HL-60/S4 treated with retinoic acid at 250 ng/mL for 4 days and 3 days (cell line): ENCODE measurements around the gene SIK2.
"Not testable (repeated sequence)": the region's sequence is repeated elsewhere in the genome, so short reads cannot be mapped to it uniquely, and the experiment has no call there.

ENCODE experiments used
- in situ Hi-C: fragments of 300-500 bp; cut with MboI; formaldehyde crosslinking; loops from 2 replicates; pipeline ENCODE4 v1.7.0; 2022; ENCODE audit warnings: low sequenced_read_pairs

SIK2 gene

DNA sequence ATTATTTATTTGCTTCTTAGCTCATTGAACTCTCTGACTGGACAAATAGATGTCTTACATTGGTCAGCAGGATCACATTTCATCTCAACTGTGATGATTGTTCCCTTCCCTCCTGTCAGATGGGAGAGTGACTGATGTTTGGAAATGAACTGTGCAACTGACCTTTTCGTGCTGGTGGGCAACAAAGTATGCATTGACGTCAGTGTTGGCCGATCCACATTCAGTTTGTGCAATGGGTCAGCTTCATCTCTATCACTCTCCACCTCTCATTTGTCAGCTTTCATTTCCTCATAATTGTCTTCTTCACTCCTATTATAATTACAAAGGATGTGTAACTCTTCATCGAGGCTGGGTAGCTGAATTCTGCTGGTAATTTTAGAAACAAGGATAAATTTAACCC, 92.6 kb downstream of the SIK2 start:
- in situ Hi-C loops = no loop called here

DNA sequence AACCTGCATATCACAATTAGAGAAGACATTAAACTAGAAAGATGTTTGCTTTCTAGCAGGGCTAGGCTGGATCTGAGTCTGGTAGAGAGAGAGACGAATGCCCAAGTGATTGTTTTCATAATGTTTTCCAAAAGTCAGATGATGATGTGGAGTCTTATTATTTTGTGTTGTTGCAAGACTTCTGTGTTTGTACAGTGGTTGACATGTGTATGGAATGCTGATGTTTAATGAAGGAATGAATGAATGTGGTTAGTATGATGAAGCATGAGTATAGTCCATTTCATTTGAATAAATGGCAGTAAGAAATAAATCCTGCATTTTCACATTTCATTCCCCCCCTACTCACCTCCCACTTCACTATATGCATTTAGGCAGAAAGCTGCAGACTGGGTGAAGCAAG, 94.3 kb downstream of the SIK2 start:
- in situ Hi-C loops = no loop called here

DNA sequence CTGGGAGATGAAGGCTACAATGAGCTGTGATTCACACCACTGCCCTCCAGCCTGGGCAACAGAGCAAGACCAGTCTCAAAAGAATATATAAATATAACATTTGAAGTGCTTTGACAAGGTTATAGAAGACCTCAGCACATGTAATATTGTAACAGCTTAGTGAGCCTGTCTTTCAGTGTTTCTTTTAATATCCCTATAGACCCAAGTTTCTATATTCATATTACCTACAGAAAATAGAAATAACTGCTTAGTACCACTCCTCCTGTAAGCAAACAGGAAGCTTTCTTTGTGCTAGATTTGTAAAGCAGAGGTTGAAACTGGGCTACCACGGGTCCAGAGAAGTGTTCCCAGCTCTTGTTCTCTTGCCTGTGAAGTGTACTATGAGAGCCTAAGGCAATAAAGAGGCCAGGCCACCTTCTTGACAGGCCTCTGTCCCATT, 95.7 kb downstream of the SIK2 start:
- in situ Hi-C loops = no loop called here

DNA sequence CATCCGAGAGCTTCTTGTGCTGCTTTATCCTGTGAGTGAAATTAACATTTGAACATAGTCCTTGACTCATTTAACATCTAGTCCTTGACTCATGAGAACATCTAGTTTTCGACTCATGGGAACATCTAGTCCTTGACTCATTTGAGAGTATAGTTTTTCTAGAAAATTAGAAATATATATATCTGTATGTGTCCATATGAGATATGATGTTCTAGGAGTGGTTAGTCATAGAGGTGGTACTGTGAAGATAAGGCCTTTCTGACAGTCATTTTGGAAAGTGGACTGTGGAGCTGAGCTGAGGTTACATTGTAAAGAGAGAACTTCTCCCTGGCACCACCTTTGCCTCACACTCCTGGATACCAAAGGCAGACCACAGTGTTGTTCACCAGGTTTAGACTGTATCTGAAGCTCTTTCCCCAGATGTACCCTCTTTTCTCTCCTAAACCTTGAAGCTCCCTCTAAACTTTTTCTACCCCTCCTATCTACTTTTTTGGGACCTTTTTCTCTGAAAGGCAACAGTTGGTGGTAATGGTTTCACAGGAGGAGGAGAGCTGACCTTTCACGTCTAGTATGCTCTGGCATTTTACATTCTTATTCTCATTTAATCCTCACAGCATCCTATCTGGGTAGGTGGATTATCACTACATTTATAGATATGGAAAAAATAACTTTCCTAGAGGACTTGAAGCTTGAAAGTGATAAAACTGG, 96.8 kb downstream of the SIK2 start:
- in situ Hi-C loops = no loop called here

DNA sequence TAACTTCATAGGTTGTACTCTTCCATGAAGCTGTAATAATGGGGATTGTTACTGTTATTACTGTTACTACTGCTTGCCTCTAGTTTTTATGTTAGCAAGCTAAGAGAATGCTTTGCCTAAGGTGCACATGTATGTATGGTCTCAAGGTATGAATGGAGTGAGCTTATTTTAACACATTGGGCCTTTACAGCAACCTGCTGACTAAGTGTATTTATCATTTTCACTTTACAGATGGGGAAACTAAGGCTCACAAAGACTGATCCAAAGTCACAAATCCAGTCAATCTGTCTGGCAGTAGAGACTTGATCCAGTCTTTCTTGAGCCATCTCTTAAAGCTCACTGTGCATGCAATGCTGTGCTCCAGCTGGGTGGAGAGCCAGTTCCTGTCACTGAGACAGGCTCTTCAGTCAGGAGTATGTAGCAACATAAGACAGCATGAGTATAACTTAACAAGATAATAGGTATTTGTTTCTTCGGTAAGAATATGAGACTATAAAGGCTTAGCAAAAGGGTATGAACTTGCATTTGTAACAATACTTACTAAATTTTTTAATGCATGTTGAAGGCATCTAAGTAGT, 97.4 kb downstream of the SIK2 start:
- in situ Hi-C loops = no loop called here

DNA sequence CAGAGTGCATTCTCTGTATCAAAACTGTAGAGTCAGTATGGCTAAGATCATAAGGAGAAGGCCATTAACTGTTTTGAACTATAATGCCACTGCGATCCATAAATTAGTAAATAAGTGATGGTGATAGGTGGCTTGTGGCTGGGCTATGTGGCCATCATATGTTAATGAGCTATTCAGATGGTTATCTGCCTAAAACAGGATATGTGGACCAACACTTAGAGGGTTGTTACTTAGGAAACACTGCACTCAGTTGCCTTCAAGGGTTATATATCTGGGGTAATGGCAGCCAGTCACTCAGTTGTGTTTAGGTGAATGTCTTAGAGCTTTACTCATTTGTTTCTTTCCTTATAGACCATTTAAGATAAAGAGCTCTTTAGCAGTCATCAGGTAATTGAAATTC, 97.9 kb downstream of the SIK2 start:
- in situ Hi-C loops = no loop called here

DNA sequence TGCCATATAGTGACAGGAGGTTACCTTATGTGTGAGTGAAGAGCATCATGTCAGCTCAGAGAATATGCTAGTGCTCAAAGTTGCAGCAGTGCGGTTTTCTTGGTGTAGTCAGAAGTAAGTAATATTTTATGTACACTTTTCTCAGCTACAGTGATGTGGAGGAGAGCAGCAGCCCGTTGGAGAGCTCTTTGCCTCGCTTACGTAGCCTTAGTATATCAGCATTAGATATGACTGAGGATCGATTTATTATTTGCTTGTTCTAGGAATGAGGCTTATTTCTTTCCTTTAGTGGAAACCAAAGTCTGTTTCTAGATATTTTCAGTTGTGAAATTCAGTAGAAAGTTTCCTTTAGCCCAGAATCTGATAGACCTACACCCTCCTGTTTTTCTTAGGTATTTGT, 100.4 kb downstream of the SIK2 start:
- in situ Hi-C loops = no loop called here

DNA sequence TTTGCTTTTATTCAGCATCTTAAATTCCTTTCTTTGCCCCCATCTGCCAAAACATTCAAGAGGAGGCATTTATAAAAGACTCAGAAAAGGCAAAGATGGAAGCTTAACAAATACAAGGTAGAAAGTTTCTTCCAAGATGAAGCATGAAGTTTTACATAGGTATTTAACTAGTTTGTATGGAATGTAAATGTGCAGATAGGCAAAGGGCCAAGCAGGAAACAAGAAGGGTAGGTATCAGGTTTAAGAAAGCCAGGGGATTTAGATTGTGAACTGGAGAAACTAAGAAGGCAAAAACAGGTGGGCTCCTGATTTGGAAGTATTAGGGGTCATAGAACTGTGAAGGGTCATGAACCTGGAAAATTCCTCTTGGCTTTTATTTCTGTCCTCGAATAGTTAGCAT, 101.3 kb downstream of the SIK2 start:
- in situ Hi-C loops = no loop called here

DNA sequence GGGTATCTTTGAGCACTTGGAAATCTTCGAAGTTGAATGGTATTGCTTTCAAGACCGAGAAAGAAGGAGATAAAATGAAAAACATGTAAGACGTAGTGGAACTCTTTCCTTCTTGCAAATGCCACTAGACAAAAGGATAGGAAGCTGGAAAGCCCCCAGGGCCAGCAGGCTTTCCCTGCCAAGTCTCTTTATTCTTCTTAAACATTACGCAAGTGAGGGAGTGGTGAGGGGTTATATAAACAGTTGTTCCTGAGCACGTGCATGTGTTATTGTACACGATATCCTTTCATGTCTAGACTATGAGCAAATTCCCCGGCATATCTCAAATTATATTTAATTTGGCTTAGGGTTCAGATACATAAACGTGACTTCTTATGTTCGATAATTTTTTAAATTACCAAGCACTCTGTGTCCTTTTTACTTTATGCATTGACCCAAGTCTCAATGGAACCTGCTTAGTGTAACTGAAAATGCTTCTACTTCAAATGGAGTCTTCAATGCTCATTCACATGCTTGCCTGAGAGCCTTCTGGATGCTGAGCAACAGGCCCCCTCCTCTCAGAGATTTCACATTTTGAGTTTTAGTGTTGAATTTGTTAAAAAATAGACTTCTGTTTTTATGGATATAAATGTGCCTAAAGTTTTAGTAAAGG, 104.9 kb downstream of the SIK2 start:
- in situ Hi-C loops = no loop called here

DNA sequence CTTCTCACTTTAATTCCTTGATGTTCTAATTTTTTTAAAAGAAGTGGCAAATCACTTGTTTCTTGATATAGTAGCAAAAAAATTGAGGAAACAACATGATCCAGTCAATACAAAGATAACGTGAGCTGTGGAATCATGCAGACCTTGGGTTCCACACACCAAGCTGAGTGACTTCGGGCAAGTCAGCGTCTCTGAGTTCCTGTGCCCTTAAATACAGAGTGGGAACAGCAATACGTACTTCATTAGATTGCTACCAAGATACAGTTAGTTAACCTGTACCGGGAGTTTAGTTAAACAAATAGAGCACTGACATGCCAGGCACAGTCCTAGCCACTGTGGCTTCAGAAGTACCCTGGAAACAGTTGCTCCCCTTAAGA, 105.4 kb downstream of the SIK2 start:
- in situ Hi-C loops = no loop called here

DNA sequence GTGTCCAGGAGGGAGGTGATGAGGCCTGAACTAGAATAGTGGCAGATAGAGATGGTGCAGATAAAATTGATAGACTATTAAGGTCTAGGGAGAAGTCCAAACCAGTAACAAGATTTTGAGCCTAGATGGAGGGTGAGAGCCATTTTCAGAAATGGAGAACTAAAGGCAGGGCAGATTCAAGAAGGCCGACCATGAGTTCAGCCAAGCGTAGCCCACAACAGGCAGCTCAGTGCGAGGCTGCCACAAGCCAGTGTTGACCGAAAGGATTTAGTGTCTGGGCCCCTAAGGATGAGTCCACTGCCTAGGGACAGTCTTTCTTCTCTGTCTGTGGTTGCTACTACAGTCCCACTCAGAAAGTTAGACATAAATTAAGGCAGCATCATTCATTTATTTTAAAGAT, 112.3 kb downstream of the SIK2 start:
- in situ Hi-C loops = no loop called here

DNA sequence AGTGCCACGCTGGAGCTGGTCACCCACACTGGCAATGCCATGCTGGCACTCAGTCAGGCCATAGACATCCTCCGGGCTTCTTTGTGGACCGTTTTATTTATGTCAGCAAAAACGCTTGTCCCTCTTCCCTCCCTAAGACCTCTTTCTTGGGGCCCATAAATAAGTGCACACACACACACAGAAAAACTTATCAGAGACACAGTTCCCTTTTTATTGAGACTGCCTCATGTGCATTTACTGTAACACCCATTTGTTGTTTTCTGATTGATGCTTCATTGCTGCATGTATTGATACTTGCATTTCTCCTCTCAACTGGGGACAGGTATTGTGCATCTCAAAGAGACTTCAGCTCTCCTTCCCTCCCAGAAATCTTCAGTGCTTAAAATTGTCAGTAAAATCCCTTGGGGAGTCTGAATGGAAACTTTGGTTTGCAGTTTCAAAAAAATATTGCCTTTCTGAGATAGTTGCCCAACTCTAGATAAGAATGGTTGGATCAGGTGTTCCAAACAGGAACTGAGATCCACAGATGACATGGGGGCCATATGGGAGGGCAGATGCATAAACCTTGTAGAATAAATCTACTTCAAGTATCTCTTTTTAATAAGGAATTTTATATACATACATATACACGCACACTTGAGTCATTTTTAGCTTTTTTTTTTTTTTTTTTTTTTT, 113.0 kb downstream of the SIK2 start:
- in situ Hi-C loops = no loop called here

DNA sequence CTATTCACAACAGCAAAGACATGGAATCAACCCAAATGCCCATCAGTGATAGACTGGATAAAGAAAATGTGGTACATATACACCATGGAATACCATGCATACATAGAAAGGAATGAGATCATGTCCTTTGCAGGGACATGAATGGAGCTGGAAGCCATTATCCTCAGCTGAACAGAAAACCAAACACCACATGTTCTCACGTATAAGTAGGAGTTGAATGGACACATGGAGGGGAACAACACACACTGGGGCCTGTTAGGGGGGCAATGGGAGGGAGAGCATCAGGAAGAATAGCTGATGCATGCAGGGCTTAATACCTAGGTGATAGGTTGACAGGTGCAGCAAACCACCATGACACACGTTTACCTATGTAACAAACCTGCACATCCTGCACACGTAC, 115.4 kb downstream of the SIK2 start:
- in situ Hi-C loops = not testable (repeated sequence)

DNA sequence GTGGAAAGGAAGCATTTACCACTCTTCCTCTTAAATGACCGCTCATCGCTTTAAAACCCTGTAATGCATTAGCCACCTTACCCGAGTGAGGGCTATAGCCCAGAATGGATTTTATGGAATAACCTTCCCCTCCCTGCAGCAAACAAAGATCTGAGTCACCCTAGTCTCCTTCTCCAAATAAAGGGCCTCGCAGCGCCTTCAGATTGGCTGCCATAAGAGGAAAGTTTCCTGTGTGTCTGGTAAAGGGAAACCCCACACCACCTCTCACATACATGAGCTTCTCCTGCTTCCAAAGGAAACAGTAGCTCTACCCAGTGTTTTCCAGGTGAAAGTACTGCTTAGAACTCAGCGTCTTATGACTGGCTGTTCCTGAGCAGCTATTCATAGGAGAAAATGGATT, 116.2 kb downstream of the SIK2 start:
- in situ Hi-C loops = no loop called here

DNA sequence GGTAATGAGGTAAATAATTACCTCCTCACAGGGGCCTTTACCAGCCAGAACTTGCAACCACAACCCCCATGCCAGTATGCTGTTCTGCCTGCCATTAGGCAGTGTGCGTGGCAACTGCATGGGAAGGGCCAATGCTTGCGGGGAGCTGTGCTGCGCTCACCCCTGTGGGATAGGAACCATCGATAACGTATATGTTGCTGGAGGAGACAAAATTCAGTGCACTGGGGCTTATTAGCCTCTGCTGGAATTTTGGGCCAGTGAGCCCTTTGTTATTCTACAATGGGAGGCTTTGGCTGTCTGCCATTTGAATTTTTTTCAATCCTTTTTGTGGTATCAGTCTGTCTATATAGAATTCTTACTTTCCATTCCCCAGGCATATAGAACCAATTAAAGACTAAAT, 116.6 kb downstream of the SIK2 start:
- in situ Hi-C loops = no loop called here

DNA sequence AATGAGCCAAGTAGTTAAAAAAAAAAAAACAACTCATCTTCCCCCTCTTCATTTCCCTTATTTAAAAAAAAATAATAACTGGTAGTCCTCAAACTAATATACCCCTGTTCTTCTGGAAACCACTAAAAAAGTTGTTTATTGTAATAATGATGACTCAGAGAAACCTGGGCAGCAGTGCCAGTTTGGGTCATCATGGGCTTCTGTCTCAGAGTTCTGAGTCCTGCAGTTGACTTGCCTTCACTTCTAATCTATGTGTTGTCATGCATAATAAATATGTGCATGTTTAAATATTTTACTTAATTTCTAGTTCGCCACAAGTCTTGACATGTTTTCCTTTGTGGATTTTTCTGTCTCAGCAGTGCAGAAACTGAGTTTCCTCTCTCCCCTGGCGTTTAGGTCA, 117.1 kb downstream of the SIK2 start:
- in situ Hi-C loops = no loop called here

DNA sequence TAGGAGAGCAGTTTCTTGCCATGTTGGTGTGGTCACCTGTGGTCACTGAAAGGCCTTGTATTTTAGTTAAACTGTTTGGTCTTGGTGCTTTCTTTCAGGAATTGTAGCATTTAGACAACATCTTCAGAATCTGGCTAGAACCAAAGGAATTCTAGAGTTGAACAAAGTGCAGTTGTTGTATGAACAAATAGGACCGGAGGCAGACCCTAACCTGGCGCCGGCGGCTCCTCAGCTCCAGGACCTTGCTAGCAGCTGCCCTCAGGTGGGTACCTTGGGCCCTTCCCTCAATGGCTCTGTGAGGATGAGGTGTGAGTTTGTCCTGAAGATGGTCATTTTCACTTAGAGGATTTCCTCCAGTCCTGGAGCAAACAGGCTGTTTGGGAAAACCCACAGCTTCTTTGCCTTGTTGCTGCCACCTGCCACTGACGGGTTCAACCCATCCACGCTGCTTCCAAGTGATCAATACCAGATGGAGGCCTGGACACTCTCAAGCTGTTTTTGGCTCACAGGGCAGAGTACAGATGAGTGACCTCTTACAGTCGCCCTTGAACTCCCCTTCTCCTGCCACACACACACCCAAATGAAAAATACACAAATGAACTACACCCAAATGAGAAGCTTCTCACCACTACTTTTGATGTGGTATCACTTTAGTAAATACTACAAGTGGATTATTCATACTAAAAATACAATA, 118.7 kb downstream of the SIK2 start:
- in situ Hi-C loops = no loop called here

DNA sequence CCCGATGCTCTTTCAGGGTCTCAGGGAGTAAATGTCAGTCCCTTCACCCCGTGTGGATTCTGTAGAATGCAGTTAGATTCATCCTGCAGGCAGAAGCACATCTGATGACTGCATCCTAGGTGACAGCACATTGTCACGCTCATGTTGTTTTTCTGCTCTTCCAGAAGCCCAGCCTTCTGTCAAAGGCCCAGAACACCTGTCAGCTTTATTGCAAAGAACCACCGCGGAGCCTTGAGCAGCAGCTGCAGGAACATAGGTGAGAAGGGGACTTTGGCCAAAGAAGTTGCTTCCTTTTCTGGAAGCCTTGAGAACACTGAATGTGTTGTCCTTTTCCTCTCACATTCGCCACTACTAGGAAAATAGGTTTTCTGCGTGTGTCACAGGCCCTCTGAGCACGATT, 120.3 kb downstream of the SIK2 start:
- in situ Hi-C loops = no loop called here

DNA sequence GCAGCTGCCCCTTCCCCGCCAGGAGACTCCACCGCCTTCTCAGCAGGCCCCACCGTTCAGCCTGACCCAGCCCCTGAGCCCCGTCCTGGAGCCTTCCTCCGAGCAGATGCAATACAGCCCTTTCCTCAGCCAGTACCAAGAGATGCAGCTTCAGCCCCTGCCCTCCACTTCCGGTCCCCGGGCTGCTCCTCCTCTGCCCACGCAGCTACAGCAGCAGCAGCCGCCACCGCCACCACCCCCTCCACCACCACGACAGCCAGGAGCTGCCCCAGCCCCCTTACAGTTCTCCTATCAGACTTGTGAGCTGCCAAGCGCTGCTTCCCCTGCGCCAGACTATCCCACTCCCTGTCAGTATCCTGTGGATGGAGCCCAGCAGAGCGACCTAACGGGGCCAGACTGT, 121.3 kb downstream of the SIK2 start:
- in situ Hi-C loops = no loop called here

DNA sequence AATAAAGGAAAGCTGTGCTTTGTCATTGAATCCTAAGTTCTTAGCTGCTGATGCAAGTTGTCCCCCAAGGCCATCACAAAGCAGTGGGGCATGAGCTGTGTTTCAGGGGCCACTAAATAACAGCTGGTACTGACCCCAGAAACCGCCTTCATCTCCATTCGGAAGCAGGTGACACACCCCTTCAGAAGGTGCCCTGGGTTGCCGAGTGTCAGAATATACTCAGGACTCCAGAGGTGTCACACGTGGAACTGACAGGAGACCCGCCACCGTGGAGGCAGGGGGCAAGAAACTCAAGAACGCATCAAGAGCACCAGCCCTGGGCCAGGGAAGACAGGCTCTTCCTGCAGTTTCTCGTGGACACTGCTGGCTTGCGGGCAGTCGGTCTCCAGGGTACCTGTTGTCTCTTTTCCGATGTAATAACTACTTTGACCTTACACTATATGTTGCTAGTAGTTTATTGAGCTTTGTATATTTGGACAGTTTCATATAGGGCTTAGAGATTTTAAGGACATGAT, 122.4 kb downstream of the SIK2 start:
- in situ Hi-C loops = no loop called here

DNA sequence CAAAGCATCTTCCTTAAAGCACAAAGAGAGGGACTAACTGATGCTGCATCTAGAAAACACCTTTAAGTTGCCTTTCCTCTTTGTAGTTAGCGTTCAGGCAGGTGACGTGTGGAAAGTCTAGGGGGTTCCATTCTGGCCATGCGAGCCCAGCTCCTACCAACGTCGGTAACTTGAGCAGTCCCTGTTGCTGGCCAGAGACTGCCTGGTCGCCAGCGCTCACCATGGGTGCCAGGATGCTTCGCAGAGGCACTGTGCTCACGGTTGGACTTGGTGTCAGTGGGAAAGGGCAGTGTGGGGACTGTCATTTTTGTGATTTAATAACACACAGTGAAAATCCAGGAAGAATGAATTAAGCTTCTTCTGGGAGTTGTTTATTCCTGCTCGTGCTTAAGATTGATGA, 123.4 kb downstream of the SIK2 start:
- in situ Hi-C loops = no loop called here
